Renal cortical epithelial cell (primary cell): ENCODE measurements around the gene TSPAN9. TPM values are rescaled to one million over a fixed set of nuclear protein-coding genes. Genes with fewer than 3 reads are reported as not detected.
A peak's percentile ranks its signal among the peaks of the same experiment; 100 is the strongest.

ENCODE experiments used
- DNase-seq: peaks from one replicate; pipeline ENCODE4 v3.0.0-alpha.2; 2011; ENCODE audit warnings: low read depth
- total RNA-seq: library from RNA; depleted of rRNA; stranded (reverse); fragments of >200 nt; gene quantifications from 2 replicates; pipeline ENCODE4 v1.2.3, GENCODE V29; 2014

Gene TSPAN9
- total RNA-seq, 1 donor from 2014 or later: 91.3 TPM

GRCh38 chr12:3141339-3142321, 64.5 kb downstream of the TSPAN9 start:
- no peak for DNase-seq

DNA sequence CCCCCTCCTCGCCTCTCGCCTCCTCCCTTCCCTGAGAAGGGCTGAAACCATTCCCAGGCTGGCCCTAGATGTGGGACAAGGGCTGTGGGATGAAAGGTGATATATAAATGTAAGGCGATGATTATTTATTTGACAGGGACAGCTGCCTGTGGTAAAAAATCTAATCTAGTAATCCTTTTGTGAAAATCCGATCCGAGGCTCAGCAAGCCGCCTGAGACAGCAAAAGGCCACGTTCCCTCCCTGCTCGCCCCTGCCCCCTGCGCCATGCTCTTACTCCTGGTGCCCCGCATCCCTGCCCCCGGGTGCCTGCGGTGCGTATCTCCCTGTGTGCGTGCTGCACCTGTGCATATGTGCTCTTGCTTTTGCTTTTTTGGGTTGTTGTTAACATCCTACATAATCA, 65.2 kb downstream of the TSPAN9 start:
- DNase-seq: no peak

- no peak for DNase-seq
Measured at GRCh38 chr12:3144495-3144894, 67.3 kb downstream of the TSPAN9 start.

DNA sequence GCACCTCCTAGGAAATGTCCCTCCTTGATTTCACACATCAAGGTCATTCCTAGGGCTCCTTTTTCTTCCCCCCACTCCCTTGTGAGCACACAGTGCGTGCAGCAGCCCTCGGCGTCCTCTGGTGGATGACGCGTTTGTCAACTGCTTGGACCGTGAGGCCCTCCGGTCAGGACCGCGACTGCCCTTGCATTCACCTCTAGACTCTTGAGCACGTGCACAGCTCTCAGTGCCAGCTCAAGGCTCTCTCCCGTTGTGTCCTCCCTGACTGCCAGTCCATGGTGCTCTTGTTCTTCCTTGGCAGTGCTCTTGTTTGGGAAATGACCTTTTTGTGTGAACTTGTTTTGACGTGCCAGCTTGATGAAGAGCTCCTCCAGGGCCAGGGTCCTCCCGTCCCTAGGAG, 67.9 kb downstream of the TSPAN9 start:
- DNase-seq: no peak

DNA sequence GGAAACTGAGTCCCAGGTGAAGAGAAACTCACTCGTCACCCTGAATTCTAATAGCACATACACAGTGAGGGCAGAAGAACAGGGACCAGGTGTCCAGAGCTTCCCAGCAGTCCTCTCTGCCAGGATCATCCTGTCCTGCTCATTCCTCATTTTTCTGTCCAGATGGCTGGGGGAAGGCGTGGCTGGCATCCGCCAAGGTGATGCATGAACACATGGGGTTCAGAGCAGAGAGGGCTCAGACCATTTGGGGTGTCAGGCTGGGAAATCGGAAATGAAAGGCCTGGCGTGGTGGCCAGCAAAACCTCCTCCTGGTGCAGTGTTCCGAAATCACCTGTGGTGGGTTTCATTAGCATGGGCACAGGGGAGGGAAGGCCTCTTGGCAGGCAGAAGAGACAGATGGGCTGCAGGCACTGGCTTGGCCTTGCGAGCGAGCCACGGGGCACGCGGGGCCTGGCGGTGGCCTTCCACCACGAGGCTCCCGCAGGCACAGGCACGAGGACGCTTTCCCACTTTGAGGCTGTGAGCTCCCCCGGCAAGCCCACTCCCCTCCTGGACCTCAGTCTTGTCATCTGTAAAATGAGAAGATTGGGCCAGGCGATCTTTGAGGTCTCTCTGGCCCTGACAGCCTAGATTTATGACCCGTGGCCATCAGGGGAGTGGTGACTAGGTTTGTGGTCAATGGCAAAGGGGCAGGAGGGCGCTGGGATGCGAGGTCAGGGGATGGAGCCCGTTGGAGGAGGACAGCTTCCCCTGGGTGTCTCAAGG, 68.5 kb downstream of the TSPAN9 start:
- no peak for DNase-seq

DNA sequence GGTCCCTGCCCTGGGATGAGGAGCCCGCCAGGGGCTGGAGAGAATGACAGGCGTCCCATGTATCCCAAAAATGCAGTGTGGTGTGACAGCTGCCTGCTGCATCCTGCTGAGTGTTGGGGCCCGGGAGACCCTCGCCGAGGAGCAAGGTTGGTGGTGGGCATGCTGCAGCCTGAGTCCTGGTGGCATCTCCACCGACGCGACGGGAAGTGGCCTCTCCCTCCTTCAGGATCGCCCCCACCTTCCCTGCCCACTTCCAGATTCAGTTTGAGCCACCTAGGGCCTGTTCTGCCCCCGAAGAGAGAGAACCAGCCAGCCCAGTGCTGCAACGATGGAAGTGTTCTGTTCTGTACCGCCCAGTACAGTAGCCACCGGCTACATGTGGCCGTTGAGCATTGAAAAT, 70.1 kb downstream of the TSPAN9 start:
- no peak for DNase-seq

GRCh38 chr12:3148366-3149000, 71.3 kb downstream of the TSPAN9 start:
- no peak for DNase-seq

GRCh38 chr12:3149515-3150307, 72.5 kb downstream of the TSPAN9 start:
- DNase-seq: no peak

DNA sequence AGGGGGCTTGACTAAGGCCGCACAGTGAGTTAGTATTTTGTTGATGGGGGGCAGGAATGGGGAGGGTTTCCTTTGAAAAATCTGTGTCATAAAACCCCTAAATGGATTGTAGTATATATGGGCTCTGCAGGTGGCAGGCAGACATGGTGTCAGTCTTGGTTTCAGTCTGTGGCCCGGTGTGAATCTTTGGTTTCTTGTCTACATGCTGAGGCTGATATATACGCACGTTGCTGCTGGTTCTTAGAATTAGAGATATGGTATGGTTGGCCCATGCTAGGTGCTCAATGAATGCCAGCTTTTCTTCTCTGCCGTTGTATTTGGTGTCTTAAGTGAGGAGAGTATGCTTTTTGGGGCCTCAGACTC, 73.1 kb downstream of the TSPAN9 start:
- no peak for DNase-seq

DNA sequence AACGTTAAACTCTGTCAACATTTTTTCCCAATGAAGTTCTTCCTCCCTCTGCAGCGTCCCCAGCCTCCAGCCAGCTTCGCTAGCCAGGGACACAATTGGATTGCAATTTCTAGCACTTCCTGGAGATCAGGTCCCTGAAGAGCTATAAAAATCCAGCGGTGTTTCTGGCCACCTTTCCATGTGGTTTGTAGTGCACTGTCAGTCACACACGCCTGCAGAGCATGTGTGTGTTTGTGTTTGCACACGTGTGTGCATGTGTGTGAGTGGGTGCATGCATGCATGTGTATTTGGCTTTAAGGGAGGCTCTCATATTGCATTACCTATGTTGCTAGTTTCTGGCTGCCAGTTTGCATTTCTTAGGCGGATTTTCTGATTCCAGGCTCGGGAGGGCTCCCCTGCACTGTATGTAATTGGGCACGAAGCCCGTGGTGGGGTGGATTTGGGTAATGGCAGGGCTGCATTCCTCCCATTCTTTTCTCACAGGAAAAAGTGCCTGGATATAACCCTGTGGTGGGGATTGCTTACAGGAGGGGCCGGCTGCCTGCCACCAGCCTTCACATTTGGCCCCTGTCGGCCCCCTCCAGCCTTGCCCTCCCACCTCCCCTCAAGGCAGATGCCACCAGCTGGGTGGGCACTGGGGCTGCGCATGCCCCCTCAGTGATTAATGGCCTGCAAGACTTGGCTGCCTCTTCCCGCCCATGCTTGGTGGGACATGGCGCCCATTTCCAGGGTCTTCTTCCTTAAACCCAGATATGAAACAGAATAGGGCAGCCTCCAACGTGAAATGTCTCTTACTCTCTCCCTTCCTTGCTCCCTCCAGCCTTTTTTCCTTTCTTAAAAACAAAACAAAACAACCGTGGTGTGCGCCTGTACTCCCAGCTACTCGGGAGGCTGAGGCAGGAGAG, 74.0 kb downstream of the TSPAN9 start:
- peak; percentile 43 for DNase-seq

- DNase-seq: no peak
Measured at GRCh38 chr12:3152011-3152511, 74.9 kb downstream of the TSPAN9 start.

DNA sequence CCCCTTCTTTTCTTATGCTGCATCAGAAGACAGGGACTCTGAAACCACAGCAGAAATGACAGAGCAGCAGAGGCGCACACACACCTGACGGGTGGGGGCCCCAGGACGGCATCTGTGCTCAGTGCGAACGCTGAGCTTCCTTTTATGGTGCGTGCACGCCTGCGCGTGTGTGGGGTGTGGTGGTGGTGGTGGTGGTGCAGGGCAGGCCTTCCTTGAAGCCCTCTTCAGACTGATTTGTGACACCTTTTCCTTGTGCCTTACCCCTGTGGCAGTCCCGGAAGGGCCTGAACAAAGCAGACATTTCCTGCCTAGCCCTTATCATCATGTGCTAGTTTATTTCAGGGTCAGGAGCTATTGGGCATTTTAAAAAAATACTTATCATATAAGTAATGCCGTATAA, 75.7 kb downstream of the TSPAN9 start:
- no peak for DNase-seq

DNA sequence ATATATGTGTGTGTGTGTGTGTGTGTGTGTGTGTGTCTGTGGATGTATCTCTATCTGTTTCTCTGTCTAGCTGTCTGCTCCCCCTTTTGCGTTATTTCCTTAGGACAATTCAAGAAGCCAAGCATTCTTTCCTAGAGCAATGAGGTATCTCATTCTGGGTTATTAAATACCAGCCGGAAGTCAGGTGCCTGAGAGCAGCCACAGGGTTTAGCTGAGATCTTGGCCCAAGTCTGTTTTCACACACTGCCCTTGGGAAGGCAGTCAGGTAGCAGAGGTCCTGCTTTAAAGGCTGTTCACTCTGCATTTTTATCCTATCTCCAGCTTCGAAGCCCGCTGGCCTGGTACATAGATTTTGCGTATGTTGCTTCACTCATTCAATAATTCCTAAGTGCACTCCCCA, 76.8 kb downstream of the TSPAN9 start:
- no peak for DNase-seq

- no peak for DNase-seq
Measured at GRCh38 chr12:3155702-3156370, 78.7 kb downstream of the TSPAN9 start.

DNA sequence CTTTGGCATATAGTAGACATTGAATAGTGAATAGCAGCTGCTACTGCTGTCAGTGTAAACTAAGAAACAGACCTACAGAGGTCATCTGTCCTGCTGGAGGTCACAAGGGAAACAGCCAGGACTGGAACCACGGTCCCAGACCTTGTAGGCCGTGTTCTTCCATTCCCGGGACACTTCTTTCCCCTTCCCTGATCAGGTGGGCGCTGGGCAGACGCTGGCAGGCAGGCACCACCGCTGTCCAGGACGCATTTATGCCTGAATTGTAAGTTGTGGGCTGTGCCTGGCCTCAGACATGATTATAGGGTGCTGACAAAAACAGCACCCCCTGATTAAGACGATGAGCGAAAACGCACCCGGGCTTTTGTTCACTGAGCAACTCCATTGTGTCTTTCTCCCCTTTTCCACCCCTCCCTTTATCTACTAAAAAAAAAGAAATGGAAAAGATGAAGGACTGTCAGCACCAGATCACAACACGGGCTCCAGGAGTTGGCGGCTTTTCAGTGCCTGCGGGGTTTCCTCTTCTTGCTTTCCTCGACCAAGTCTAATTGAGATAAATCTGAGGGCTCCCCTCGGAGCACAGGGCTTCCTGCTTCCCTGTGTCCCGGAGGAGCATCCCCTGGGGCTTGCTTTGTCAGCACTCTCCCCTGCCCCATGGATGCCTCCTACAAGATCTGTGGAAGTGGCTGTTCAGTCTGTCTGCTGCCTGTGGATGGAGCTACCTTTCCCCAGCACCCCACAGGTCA, 80.6 kb downstream of the TSPAN9 start:
- DNase-seq: no peak

GRCh38 chr12:3158851-3159465, 81.8 kb downstream of the TSPAN9 start:
- peak; percentile 51 for DNase-seq

- DNase-seq: no peak
Measured at GRCh38 chr12:3160081-3160480, 82.9 kb downstream of the TSPAN9 start.

DNA sequence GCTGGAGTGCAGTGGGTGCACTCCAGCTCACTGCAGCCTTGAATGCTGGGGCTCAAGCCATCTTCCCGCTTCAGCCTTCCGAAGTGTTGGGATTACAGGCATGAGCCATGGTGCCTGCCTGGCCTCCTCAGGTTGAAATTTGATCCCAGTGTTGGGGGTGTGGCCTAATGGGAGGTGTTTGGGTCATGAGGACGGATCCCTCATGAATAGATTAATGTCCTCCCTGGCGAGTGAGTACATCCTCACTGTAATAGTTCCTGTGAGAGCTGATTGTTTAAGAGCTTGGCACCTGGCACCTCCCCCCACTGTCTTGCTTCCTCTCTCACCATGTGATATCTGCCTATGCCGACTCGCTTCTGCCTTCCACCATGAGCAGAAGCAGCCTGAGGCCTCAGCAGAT, 84.7 kb downstream of the TSPAN9 start:
- no peak for DNase-seq
